ENCODE results near the gene ADAP2. TPM values are rescaled to one million over a fixed set of nuclear protein-coding genes. Genes with fewer than 3 reads are reported as not detected.
A peak's percentile ranks its signal among the peaks of the same experiment; 100 is the strongest.

Gene ADAP2
- total and polyA plus RNA-seq, 10 of the 15 experiments (the other 5 are each of a cell fraction or from before 2014, with no cell fraction given) = 0.15 to 13.6 (median 6.8) TPM

DNA sequence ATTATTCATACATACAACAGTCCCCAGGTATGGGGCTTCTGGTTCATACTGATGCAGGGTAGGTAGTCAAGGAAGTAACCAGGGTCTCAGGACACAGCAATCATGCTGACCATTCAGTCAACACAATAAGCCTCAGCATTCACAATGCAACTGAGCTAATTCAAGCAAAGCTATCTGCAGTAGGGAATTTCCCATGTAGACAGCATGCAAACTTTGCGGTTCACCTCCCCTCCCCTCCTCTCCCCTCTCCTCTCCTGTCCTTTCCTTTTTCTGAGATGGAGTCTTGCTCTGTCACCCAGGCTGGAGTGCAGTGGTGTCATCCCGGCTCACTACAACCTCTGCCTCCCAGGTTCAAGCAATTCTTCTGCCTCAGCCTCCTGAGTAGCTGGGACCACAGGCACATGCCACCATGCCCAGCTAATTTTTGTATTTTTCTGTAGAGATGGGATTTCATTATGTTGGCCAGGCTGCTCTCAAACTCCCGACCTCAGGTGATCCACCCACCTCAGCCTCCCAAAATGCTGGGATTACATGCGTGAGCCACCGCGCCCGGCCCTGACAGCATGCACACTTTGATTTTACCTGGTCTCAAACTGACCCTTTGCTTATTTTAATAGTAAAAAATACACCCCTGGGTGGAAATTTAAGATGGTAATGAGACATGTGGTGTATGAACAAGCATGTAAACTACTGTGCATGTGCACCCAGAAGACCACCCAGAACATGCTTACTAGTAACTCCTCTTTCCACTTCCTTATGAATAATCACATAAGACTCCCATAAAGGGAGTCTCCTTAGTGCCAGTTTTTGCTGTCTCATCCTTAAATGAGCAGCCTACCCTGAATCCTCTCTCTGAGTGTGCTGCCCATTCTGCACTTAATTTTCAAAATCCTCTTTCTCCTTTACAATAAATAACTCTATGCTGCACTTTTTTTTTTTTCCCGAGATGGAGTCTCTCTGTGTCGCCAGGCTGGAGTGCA, 39.8 kb downstream of the ADAP2 start (continued):
- TF ChIP-seq NBN (IDR thresholded peaks at IDR 0.05) (0 out of 2 replicates have a peak, but pooled peaks have one; percentile 50), NR2C2 (IDR thresholded peaks at IDR 0.05; ENCODE audit: borderline replicate concordance, control insufficient read depth, insufficient read length, low read depth) (no peak), BACH1 (IDR thresholded peaks at IDR 0.05; ENCODE audit: borderline replicate concordance) (no peak; the same call in 1 of the 2 replicates), IKZF1 (conservative IDR thresholded peaks at IDR 0.05) (peak; percentile 36; the same call in 1 of the 2 replicates), ASH2L (IDR thresholded peaks at IDR 0.05; ENCODE audit: borderline replicate concordance, low read depth) (no peak), BRCA1 (IDR thresholded peaks at IDR 0.05; ENCODE audit: low read depth, low read length) (no peak), IKZF2 (IDR thresholded peaks at IDR 0.05) (peak; percentile 29 to 61; a peak in 2 of 4 replicates), RELA (IDR thresholded peaks at IDR 0.05; ENCODE audit: borderline replicate concordance, partially characterized antibody) (peak; percentile 85), CBX3 (IDR thresholded peaks at IDR 0.05; ENCODE audit: borderline replicate concordance, low read depth) (no peak), BCL11A (IDR thresholded peaks at IDR 0.05; ENCODE audit: low read depth, low read length) (peak; percentile 21; the same call in 1 of the 2 replicates), EED (IDR thresholded peaks at IDR 0.05; ENCODE audit: low read depth) (peak; percentile 71), PAX8 (IDR thresholded peaks at IDR 0.05) (no peak), HDGF (IDR thresholded peaks at IDR 0.05) (peak; percentile 83), ZNF207 (IDR thresholded peaks at IDR 0.05; ENCODE audit: borderline replicate concordance) (no peak), MLLT1 (IDR thresholded peaks at IDR 0.05) (peak; percentile 41; the same call in 1 of the 2 replicates), CREM (IDR thresholded peaks at IDR 0.05; ENCODE audit: low read depth) (peak; percentile 53; the same call in 1 of the 2 replicates)
- TF ChIP-seq, protein P1, sequence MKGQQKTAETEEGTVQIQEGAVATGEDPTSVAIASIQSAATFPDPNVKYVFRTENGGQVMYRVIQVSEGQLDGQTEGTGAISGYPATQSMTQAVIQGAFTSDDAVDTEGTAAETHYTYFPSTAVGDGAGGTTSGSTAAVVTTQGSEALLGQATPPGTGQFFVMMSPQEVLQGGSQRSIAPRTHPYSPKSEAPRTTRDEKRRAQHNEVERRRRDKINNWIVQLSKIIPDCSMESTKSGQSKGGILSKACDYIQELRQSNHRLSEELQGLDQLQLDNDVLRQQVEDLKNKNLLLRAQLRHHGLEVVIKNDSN (IDR thresholded peaks at IDR 0.05; ENCODE audit: borderline replicate concordance, extremely low read length, insufficient read depth, low read depth, low read length) = no peak
- TF ChIP-seq, protein P2, sequence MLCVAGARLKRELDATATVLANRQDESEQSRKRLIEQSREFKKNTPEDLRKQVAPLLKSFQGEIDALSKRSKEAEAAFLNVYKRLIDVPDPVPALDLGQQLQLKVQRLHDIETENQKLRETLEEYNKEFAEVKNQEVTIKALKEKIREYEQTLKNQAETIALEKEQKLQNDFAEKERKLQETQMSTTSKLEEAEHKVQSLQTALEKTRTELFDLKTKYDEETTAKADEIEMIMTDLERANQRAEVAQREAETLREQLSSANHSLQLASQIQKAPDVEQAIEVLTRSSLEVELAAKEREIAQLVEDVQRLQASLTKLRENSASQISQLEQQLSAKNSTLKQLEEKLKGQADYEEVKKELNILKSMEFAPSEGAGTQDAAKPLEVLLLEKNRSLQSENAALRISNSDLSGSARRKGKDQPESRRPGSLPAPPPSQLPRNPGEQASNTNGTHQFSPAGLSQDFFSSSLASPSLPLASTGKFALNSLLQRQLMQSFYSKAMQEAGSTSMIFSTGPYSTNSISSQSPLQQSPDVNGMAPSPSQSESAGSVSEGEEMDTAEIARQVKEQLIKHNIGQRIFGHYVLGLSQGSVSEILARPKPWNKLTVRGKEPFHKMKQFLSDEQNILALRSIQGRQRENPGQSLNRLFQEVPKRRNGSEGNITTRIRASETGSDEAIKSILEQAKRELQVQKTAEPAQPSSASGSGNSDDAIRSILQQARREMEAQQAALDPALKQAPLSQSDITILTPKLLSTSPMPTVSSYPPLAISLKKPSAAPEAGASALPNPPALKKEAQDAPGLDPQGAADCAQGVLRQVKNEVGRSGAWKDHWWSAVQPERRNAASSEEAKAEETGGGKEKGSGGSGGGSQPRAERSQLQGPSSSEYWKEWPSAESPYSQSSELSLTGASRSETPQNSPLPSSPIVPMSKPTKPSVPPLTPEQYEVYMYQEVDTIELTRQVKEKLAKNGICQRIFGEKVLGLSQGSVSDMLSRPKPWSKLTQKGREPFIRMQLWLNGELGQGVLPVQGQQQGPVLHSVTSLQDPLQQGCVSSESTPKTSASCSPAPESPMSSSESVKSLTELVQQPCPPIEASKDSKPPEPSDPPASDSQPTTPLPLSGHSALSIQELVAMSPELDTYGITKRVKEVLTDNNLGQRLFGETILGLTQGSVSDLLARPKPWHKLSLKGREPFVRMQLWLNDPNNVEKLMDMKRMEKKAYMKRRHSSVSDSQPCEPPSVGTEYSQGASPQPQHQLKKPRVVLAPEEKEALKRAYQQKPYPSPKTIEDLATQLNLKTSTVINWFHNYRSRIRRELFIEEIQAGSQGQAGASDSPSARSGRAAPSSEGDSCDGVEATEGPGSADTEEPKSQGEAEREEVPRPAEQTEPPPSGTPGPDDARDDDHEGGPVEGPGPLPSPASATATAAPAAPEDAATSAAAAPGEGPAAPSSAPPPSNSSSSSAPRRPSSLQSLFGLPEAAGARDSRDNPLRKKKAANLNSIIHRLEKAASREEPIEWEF (IDR thresholded peaks at IDR 0.05; ENCODE audit: insufficient replicate concordance, low read depth, low read length) = no peak
- TF ChIP-seq, protein P3, sequence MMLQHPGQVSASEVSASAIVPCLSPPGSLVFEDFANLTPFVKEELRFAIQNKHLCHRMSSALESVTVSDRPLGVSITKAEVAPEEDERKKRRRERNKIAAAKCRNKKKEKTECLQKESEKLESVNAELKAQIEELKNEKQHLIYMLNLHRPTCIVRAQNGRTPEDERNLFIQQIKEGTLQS (IDR thresholded peaks at IDR 0.05; ENCODE audit: borderline replicate concordance, extremely low read depth, low read depth, low read length) = no peak
- TF ChIP-seq, protein P4, sequence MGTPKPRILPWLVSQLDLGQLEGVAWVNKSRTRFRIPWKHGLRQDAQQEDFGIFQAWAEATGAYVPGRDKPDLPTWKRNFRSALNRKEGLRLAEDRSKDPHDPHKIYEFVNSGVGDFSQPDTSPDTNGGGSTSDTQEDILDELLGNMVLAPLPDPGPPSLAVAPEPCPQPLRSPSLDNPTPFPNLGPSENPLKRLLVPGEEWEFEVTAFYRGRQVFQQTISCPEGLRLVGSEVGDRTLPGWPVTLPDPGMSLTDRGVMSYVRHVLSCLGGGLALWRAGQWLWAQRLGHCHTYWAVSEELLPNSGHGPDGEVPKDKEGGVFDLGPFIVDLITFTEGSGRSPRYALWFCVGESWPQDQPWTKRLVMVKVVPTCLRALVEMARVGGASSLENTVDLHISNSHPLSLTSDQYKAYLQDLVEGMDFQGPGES (IDR thresholded peaks at IDR 0.05) = no peak

All from GM12878 (cell line).